Neural cell (in vitro differentiated cells): ENCODE results near the gene SHANK3.

Source experiments
- EP300 ChIP-seq: fragments of 450-650 bp; conservative IDR thresholded peaks from 2 replicates; pipeline ENCODE4 v1.6.1; 2014; ENCODE audit warnings: antibody characterized with exemption, mild to moderate bottlenecking, moderate library complexity; ENCODE audit not compliant: poor library complexity, severe bottlenecking
- MXI1 ChIP-seq: fragments of 450-650 bp; conservative IDR thresholded peaks from 2 replicates; pipeline ENCODE4 v1.6.1; 2014; ENCODE audit warnings: antibody characterized with exemption, mild to moderate bottlenecking; ENCODE audit not compliant: poor library complexity, severe bottlenecking
- SMC3 ChIP-seq: fragments of 450-650 bp; conservative IDR thresholded peaks from 2 replicates; pipeline ENCODE4 v1.6.1; 2014; ENCODE audit warnings: antibody characterized with exemption, mild to moderate bottlenecking, moderate library complexity; ENCODE audit not compliant: poor library complexity
- TF ChIP-seq, protein P1 (sequence below): fragments of 450-650 bp; IDR thresholded peaks from 2 replicates; pipeline ENCODE4 v1.5.1; 2014; ENCODE audit warnings: antibody characterized with exemption, mild to moderate bottlenecking, moderate library complexity; ENCODE audit not compliant: poor library complexity, severe bottlenecking
- TF ChIP-seq, protein P2 (sequence below): IDR thresholded peaks from 2 replicates; pipeline ENCODE4 v1.6.1; 2012; ENCODE audit warnings: borderline replicate concordance

DNA sequence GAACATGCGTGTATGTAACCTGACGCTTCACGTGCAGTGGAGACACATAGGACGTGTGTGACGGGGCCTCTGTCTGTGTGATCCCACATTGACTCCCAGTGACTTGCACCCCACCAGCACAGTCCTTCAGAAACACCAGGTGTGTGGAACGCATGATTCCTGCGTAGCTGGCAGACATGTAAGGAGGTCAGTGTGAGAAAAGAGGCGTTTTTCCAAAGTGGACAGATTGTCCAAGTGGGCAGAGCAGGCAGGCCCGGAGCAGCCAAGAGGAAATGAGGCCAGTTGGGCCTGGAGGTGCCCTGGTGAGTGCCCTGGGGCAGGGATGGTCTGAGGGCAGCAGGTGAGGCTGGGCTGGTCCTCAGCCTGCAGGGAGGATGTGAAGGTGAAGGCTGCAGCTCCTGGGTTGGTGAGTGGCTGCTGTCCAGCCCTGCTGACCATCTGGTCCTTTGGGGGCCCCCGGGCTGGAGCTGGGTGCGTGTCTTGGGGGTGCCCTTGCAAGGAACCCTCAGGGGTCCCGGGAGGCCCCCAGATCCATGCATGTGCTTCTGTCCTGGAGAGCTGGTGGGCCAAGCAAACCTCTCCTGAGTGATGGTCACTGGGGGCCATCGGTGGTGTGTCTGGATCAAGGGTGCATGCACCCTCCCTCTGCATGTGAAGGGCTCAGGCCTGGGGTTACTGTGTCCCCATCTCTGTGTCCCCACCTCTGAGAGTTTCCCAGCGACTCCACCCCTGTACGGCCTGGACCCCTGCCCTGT lies 26.6 kb downstream of the SHANK3 start:
- TF ChIP-seq EP300 (no peak), SMC3 (no peak), MXI1 (no peak)
- TF ChIP-seq, protein P1, sequence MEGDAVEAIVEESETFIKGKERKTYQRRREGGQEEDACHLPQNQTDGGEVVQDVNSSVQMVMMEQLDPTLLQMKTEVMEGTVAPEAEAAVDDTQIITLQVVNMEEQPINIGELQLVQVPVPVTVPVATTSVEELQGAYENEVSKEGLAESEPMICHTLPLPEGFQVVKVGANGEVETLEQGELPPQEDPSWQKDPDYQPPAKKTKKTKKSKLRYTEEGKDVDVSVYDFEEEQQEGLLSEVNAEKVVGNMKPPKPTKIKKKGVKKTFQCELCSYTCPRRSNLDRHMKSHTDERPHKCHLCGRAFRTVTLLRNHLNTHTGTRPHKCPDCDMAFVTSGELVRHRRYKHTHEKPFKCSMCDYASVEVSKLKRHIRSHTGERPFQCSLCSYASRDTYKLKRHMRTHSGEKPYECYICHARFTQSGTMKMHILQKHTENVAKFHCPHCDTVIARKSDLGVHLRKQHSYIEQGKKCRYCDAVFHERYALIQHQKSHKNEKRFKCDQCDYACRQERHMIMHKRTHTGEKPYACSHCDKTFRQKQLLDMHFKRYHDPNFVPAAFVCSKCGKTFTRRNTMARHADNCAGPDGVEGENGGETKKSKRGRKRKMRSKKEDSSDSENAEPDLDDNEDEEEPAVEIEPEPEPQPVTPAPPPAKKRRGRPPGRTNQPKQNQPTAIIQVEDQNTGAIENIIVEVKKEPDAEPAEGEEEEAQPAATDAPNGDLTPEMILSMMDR, result no peak
- TF ChIP-seq, protein P2, sequence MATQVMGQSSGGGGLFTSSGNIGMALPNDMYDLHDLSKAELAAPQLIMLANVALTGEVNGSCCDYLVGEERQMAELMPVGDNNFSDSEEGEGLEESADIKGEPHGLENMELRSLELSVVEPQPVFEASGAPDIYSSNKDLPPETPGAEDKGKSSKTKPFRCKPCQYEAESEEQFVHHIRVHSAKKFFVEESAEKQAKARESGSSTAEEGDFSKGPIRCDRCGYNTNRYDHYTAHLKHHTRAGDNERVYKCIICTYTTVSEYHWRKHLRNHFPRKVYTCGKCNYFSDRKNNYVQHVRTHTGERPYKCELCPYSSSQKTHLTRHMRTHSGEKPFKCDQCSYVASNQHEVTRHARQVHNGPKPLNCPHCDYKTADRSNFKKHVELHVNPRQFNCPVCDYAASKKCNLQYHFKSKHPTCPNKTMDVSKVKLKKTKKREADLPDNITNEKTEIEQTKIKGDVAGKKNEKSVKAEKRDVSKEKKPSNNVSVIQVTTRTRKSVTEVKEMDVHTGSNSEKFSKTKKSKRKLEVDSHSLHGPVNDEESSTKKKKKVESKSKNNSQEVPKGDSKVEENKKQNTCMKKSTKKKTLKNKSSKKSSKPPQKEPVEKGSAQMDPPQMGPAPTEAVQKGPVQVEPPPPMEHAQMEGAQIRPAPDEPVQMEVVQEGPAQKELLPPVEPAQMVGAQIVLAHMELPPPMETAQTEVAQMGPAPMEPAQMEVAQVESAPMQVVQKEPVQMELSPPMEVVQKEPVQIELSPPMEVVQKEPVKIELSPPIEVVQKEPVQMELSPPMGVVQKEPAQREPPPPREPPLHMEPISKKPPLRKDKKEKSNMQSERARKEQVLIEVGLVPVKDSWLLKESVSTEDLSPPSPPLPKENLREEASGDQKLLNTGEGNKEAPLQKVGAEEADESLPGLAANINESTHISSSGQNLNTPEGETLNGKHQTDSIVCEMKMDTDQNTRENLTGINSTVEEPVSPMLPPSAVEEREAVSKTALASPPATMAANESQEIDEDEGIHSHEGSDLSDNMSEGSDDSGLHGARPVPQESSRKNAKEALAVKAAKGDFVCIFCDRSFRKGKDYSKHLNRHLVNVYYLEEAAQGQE, result no peak
